HG03025 (cell line): ENCODE data around the gene NSDHL.
"Not testable (repeated sequence)": the region's sequence is repeated elsewhere in the genome, so short reads cannot be mapped to it uniquely, and the experiment has no call there.

Experiments used
- ATAC-seq: cut with Tn5 transposase; IDR thresholded peaks from one replicate; pipeline ENCODE4 v1.9.1; 2021; ENCODE audit warnings: mild to moderate bottlenecking, moderate library complexity; ENCODE audit not compliant: unreplicated experiment, low FRiP score

Gene NSDHL

GRCh38 chrX:152830312-152831305 lies at the start of gene NSDHL, which contains the start of gene CETN2:
NSDHL (plus strand) TSS chrX:152831063; CDS start chrX:152846325, 15,262 bp downstream.
CETN2 (minus strand) TSS chrX:152830757; CDS start chrX:152830710, 47 bp downstream.
- peak; percentile 99 for ATAC-seq

GRCh38 chrX:152787062-152787461 lies 43.8 kb upstream of the NSDHL start:
- peak; percentile 57 for ATAC-seq

GRCh38 chrX:152798945-152799344 lies 31.9 kb upstream of the NSDHL start:
- no peak for ATAC-seq

- no peak for ATAC-seq
Observed at GRCh38 chrX:152806035-152806434, 24.8 kb upstream of the NSDHL start.

GRCh38 chrX:152810403-152810802 lies 20.5 kb upstream of the NSDHL start:
- ATAC-seq, result no peak

- no peak for ATAC-seq
Observed at GRCh38 chrX:152813206-152813605, 17.7 kb upstream of the NSDHL start.

GRCh38 chrX:152814048-152814447 lies 16.8 kb upstream of the NSDHL start:
- ATAC-seq, result no peak

- no peak for ATAC-seq
Observed at GRCh38 chrX:152817078-152817764, 13.6 kb upstream of the NSDHL start.

- ATAC-seq, result no peak
Observed at GRCh38 chrX:152818356-152818755, 12.5 kb upstream of the NSDHL start.

- no peak for ATAC-seq
Observed at GRCh38 chrX:152819266-152819665, 11.6 kb upstream of the NSDHL start.

- ATAC-seq, result no peak
Observed at GRCh38 chrX:152819732-152820131, 11.1 kb upstream of the NSDHL start.

GRCh38 chrX:152821145-152821765 lies 9.6 kb upstream of the NSDHL start:
- no peak for ATAC-seq

- ATAC-seq, result no peak
Observed at GRCh38 chrX:152822383-152823086, 8.3 kb upstream of the NSDHL start.

- no peak for ATAC-seq
Observed at GRCh38 chrX:152823657-152824056, 7.2 kb upstream of the NSDHL start.

GRCh38 chrX:152824841-152825374 lies 6.0 kb upstream of the NSDHL start:
- ATAC-seq, result no peak

- no peak for ATAC-seq
Observed at GRCh38 chrX:152831391-152831790, 528 bp downstream of the NSDHL start.

- ATAC-seq, result no peak
Observed at GRCh38 chrX:152832520-152832919, 1.7 kb downstream of the NSDHL start.

GRCh38 chrX:152833378-152833777 lies 2.5 kb downstream of the NSDHL start:
- no peak for ATAC-seq

GRCh38 chrX:152835470-152835869 lies 4.6 kb downstream of the NSDHL start:
- not testable (repeated sequence) for ATAC-seq

GRCh38 chrX:152842772-152843338 lies 12.0 kb downstream of the NSDHL start:
- ATAC-seq, result no peak
